ENCODE data around the gene TBCE. TPM values are rescaled to one million over a fixed set of nuclear protein-coding genes. Genes with fewer than 3 reads are reported as not detected.

TBCE gene
- total RNA-seq, 4 donors from 2014 or later = 16.8 to 59.1 (median 23.9) TPM

- intact Hi-C loops (cut with DNase I; ENCODE audit: low total_unique reads) = no loop called here
- no peak for TF ChIP-seq POLR2A (IDR thresholded peaks at IDR 0.05)
- 52 to 62% methylated on average over 6 of the region's 6 CpGs for WGBS, 2 donors (ENCODE audit: low coverage in 1 of 2)
- no peak for DNase-seq
- Histone ChIP-seq H3K36me3 (peaks cover 0 to 10% (median 2%) of the 10 kb centered on the region in 4 donors), H3K27ac (no peak overlapping the region), H3K27me3 (no peaks in the 10 kb centered on the region), H3K4me1 (no peaks in the 10 kb centered on the region), H3K4me3 (no peak overlapping the region), H3K9me3 (no peaks in the 10 kb centered on the region)
- in situ Hi-C loops (cut with MboI; ENCODE audit: low pct_ligation_motif_present in 1 of 4, low pct_unique_long_range_greater_than_20kb in 1 of 4, low sequenced_read_pairs in 3 of 4) = loop anchor here in 1 of 4 donors (25.0 kb wide), 1 partner anchor 1009 kb away; no protein-coding TSS in a partner anchor
These were observed 103.7 kb downstream of the TBCE start for GRCh38 chr1:235470741-235471439.

GRCh38 chr1:235473806-235474205 lies 106.6 kb downstream of the TBCE start:
- TF ChIP-seq CTCF (IDR thresholded peaks at IDR 0.05) = no peak
- TF ChIP-seq EP300 (IDR thresholded peaks at IDR 0.05; ENCODE audit: low read depth) = no peak
- TF ChIP-seq POLR2AphosphoS5 (IDR thresholded peaks at IDR 0.05) = no peak
- TF ChIP-seq POLR2A (IDR thresholded peaks at IDR 0.05) = no peak
- H3K4me1 ChIP-seq = no peaks in the 10 kb centered on the region
- in situ Hi-C loops (cut with MboI; ENCODE audit: low pct_ligation_motif_present in 1 of 4, low pct_unique_long_range_greater_than_20kb in 1 of 4, low sequenced_read_pairs in 3 of 4) (loop anchor here in 1 of 4 donors (25.0 kb wide), 1 partner anchor 1012 kb away; no protein-coding TSS in a partner anchor), intact Hi-C loops (cut with DNase I; ENCODE audit: low total_unique reads) (no loop called here)
- H3K9me3 ChIP-seq = no peaks in the 10 kb centered on the region
- WGBS, 2 donors (ENCODE audit: low coverage in 1 of 2) = 67 to 81% methylated on average over 1 of the region's 1 CpG
- peaks cover 0 to 19% (median 3%) of the 10 kb centered on the region in 4 donors for H3K36me3 ChIP-seq
- H3K27ac ChIP-seq = no peak overlapping the region
- no peak overlapping the region for H3K4me3 ChIP-seq
- DNase-seq = no peak
- no peaks in the 10 kb centered on the region for H3K27me3 ChIP-seq

- intact Hi-C loops (cut with DNase I; ENCODE audit: low total_unique reads) = no loop called here
- 96 to 100% methylated on average over 4 to 5 of the region's 5 CpGs for WGBS, 2 donors (ENCODE audit: low coverage in 1 of 2)
- no peak for TF ChIP-seq EP300 (IDR thresholded peaks at IDR 0.05; ENCODE audit: low read depth)
- TF ChIP-seq POLR2AphosphoS5 (IDR thresholded peaks at IDR 0.05) = no peak
- TF ChIP-seq POLR2A (IDR thresholded peaks at IDR 0.05) = no peak
- no peak for TF ChIP-seq CTCF (IDR thresholded peaks at IDR 0.05)
- no peak for DNase-seq
- Histone ChIP-seq H3K27ac (no peak overlapping the region), H3K27me3 (no peaks in the 10 kb centered on the region), H3K36me3 (peaks cover 0 to 42% (median 15%) of the 10 kb centered on the region in 4 donors), H3K4me1 (no peaks in the 10 kb centered on the region), H3K9me3 (no peaks in the 10 kb centered on the region), H3K4me3 (no peak overlapping the region)
- in situ Hi-C loops (cut with MboI; ENCODE audit: low pct_ligation_motif_present in 1 of 4, low pct_unique_long_range_greater_than_20kb in 1 of 4, low sequenced_read_pairs in 3 of 4) = no loop called here
These were observed 115.9 kb downstream of the TBCE start for GRCh38 chr1:235483090-235483489.

GRCh38 chr1:235485558-235485957 lies 118.3 kb downstream of the TBCE start:
- intact Hi-C loops (cut with DNase I; ENCODE audit: low total_unique reads) (no loop called here), in situ Hi-C loops (cut with MboI; ENCODE audit: low pct_ligation_motif_present in 1 of 4, low pct_unique_long_range_greater_than_20kb in 1 of 4, low sequenced_read_pairs in 3 of 4) (no loop called here)
- Histone ChIP-seq H3K27ac (no peak overlapping the region), H3K36me3 (peaks cover 0 to 23% (median 9%) of the 10 kb centered on the region in 4 donors), H3K9me3 (no peaks in the 10 kb centered on the region), H3K4me3 (no peak overlapping the region), H3K4me1 (no peaks in the 10 kb centered on the region), H3K27me3 (no peaks in the 10 kb centered on the region)
- TF ChIP-seq EP300 (IDR thresholded peaks at IDR 0.05; ENCODE audit: low read depth) (no peak), POLR2AphosphoS5 (IDR thresholded peaks at IDR 0.05) (no peak), CTCF (IDR thresholded peaks at IDR 0.05) (no peak), POLR2A (IDR thresholded peaks at IDR 0.05) (no peak)
- no peak for DNase-seq
- WGBS, 2 donors (ENCODE audit: low coverage in 1 of 2) = 98 to 100% methylated on average over 1 to 2 of the region's 2 CpGs
